Stimulated activated CD4-positive, alpha-beta T cell treated with anti-CD3 and anti-CD28 coated beads, Interleukin-1b, Interleukin-23, amount 100 ng/mL, for 48 hours (primary cell): Measurements from ENCODE around the gene SEPTIN2.
"Not testable (repeated sequence)": the region's sequence is repeated elsewhere in the genome, so short reads cannot be mapped to it uniquely, and the experiment has no call there.

Source experiments
- DNase-seq: peaks from one replicate; pipeline ENCODE4 v3.0.0-alpha.2; 2020

The SEPTIN2 gene

DNA sequence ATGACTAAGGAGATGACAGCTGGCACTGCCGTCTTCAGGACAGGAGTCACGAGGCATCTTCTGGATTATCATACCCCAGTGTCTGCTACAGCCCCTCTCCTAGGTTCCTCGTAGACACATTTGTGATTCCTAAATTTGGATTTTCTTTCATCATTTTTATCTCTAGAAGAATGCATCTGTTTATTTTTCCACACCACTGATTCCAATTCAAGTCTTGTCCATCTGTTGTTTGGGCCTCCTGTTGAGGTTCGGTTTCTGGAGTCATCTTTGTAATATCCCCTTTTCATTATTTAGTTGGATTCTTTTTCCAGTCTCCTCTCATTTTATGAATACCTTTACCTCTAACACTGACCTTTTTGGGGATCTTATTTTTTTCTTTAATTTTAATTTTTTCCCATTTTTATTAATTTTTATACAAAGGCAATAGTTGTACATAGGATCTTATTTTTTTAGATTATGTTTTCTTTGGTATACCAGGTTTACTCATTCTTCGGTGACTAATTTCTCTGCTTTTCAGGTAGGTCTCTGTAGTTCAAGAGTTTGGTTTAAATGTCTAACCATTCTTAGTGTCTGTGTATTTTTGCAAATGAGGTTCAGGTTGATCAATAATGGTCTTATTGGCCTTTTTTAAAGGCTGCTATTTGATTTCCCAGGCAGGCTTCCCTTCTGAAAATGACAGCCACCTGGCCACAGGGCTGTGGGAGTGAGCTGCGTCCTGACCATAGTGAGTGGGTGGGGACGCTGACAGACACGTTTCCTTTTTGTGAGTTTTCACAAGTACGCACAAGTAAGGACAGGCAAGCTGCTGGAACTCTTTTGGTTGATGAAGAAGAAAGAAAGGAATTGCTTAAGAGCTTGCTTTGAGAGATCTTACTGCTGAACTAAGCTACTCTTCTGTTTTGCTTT is 74.8 kb downstream of the SEPTIN2 start:
- DNase-seq = no peak

DNA sequence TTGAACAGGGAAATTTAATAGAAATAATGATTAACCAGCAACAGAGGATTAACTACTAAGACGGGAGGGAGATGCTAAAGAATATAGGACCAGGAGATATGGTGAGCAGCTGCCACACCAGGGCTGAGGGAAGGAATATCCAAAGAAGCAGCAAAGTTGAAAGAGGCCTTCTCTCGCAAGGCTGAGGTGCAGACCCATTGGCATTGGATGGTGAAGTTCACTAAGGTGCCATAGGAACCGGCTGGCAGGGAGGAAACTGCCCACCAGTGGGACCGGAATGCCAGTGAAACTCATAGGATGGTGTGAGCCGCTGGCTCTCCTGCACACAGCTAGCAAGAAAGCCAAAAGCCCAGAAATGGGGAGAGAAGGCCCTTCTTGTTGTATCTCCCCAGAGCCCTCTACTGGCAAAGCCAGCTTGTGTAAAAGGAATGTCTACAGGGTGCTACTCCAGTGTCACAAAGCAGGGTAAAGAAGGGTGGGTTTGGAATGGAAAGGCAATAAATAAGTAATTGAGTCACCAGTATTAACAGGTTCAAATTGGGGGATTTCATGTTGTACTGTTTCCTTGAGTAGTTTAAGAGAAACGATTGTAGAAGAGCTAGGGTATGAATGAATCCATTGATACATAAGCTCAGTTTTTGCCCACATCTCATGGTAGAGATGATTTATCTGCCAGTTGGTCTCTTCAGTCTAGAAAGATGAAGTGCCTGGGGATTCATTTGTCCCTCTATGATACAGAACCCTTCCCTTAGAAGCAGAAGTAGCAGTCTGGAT is 76.4 kb downstream of the SEPTIN2 start:
- no peak for DNase-seq

DNA sequence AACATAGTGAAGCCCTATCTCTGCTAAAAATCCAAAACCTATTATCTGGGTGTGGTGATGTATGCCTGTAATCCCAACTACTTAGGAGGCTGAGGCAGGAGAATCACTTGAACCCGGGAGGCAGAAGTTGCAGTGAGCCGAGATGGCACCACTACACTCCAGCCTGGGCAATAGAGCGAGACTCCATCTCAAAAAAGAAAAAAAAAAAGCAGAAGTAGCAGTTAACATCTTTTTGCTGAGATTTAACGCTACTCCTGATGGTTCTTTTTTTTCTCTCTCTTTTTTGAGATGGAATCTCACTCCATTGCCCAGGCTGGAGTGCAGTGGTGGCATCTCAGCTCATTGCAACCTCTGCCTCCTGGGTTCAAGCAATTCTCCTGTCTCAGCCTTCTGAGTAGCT is 77.0 kb downstream of the SEPTIN2 start:
- not testable (repeated sequence) for DNase-seq

DNA sequence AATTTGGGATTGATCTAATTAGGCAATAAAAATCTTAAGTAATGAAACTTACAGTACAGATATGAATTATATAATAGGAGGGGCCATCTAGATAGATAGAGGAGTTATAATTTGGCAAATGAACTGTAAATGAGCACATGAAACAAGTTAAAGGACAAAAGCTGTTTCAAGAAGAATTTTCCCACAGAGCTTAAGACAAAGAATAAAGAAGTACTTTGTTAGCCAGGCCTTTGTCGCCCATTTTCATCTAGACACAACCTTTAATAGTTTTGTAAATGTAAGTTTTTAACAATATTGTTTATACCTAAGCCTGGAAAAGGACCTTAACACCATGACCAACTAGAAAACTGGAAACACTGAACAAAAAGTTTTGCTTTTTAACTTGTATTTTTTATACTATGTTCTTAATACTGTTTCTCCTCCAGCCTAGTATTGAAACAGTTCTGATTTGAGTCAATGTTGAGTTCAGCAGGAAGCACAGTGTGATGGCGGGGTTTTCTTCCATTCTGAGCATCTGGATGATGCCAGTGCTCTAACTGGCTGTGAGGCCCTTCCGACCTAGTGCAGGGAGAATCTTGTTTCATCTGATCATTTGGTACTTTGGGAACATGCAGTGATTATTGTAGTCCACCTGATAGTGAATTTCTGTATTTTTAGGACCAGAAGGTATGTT is 77.9 kb downstream of the SEPTIN2 start:
- no peak for DNase-seq

DNA sequence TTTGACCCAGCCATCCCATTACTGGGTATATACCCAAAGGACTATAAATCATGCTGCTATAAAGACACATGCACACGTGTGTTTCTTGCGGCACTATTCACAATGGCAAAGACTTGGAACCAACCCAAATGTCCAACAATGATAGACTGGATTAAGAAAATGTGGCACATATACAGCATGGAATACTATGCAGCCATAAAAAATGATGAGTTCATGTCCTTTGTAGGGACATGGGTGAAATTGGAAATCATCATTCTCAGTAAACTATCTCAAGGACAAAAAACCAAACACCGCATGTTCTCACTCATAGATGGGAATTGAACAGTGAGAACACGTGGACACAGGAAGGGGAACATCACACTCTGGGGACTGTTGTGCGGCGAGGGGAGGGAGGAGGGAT is 81.1 kb downstream of the SEPTIN2 start:
- DNase-seq = not testable (repeated sequence)

DNA sequence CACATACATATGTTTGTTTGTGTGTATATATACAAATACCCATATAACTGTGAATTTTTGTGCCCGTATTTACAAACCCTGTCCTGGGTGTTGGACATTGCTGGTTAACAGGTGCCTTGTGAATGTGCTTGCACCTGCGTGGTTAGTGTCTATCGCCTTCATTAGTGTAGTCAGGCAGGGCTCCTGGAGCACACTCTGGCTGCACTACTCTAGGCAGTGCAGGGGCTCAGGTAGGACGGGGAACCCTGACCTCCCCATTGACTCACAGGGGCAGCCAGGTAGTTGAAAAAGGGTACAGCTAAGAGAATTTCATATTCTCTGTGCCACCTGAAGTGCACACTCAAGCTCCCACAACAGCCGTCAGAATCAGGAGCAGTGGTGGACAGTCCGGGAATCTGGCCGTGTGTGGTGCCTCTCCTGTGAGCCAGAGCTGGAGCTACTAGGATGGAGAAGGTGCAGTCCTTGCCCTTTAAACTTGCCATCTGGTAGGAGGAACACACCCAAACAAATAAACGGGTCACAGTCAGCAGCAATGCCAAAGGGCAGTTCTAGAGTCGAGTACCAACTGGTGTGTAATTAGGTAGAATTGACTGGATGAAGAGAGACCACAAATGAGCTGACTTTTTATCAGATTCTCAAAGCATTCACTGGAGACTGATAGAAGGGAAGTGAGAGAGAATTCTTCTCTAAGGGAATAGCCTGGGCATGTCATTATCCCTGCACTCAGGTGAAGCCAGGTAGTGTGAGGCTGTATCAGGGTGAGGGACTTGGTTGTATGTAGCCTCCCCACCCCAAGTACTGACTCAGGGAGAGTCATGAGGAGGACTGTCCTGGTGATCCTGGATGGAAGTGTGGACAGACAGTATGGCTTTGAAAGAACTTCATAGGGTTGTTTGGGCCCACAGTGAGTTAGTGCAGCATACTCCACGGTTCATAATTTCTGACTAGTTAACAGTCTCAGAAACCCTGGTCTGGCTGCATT is 84.5 kb downstream of the SEPTIN2 start:
- no peak for DNase-seq
